Colonic mucosa (tissue), 4 donors: ENCODE data around the gene SEMA5B. TPM values are rescaled to one million over a fixed set of nuclear protein-coding genes. Genes with fewer than 3 reads are reported as not detected.

Experiments
- DNase-seq: peaks from one replicate; pipeline ENCODE4 v3.0.0-alpha.2; 2020
- H3K27ac ChIP-seq: fragments of 200-600 bp; one replicate; pipeline ENCODE4 v1.8.0; 2021
- H3K27me3 ChIP-seq: fragments of 200-600 bp; one replicate; pipeline ENCODE4 v1.8.0; 2021
- H3K36me3 ChIP-seq: fragments of 200-600 bp; one replicate; pipeline ENCODE4 v1.8.0; 2021
- H3K4me1 ChIP-seq: fragments of 200-600 bp; one replicate; pipeline ENCODE4 v1.8.0; 2021; ENCODE audit warnings: mild to moderate bottlenecking
- H3K4me3 ChIP-seq: fragments of 200-600 bp; one replicate; pipeline ENCODE4 v1.8.0; 2021
- H3K9ac ChIP-seq, 2 donors: one replicate each; pipeline ENCODE4 v1.7.0; 2013; ENCODE audit warnings: control low read depth in 2 of 2, low read depth in 2 of 2, low read length in 2 of 2
- H3K9me3 ChIP-seq: fragments of 200-600 bp; one replicate; pipeline ENCODE4 v1.8.0; 2021
- intact Hi-C: fragments of 100-400 bp; cut with DNase I; formaldehyde crosslinking; loops from one replicate; pipeline ENCODE4 v1.14.1; 2022
- total RNA-seq, 2 donors: library from RNA; stranded (reverse); fragmentation: NEBNext Ultra II Directional in 1 of 2; extraction: Animal tissue kit (Norgen Biotek cat#: 25700) in 1 of 2; gene quantifications; one replicate each; pipeline ENCODE4 v1.2.1, GENCODE V29; 2021
- TF ChIP-seq, protein P1 (sequence below): fragments of 200-600 bp; IDR thresholded peaks from one replicate; pipeline ENCODE4 v1.8.0; 2022; ENCODE audit warnings: antibody characterized with exemption, mild to moderate bottlenecking
- donor health status: healthy.
- donor health status: DM: no; HTN: no; CAD: no.
- donor health status: DM: no; HTN: no; CAD: no.

Gene SEMA5B
- total RNA-seq, 2 donors from 2014 or later, result 0.40 to 1.3 TPM

DNA sequence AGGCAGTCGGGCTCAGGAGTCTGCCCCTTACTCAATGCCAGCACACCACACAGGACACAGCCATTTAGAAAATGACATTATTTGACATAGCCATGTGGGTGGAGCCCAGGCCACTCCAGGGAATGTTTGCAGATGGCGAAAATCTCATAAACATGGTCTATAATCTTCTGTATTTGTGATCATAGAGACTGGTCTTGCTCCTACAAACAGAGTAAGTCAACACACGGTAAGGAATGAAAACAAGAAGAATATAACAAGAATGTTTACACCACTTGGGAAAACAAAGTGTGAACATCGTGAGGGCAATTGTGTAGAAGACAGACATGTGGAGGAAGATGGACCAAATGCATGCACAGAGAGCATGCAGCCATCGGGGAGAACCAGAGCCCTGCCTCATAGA lies 68.2 kb downstream of the SEMA5B start:
- H3K4me1 ChIP-seq, result no peaks in the 10 kb centered on the region
- intact Hi-C loops, result no loop called here
- H3K9ac ChIP-seq, result no peak overlapping the region
- TF ChIP-seq, protein P1, sequence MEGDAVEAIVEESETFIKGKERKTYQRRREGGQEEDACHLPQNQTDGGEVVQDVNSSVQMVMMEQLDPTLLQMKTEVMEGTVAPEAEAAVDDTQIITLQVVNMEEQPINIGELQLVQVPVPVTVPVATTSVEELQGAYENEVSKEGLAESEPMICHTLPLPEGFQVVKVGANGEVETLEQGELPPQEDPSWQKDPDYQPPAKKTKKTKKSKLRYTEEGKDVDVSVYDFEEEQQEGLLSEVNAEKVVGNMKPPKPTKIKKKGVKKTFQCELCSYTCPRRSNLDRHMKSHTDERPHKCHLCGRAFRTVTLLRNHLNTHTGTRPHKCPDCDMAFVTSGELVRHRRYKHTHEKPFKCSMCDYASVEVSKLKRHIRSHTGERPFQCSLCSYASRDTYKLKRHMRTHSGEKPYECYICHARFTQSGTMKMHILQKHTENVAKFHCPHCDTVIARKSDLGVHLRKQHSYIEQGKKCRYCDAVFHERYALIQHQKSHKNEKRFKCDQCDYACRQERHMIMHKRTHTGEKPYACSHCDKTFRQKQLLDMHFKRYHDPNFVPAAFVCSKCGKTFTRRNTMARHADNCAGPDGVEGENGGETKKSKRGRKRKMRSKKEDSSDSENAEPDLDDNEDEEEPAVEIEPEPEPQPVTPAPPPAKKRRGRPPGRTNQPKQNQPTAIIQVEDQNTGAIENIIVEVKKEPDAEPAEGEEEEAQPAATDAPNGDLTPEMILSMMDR, result no peak
- no peak overlapping the region for H3K4me3 ChIP-seq
- no peak for DNase-seq
- H3K9me3 ChIP-seq, result no peaks in the 10 kb centered on the region
- H3K36me3 ChIP-seq, result no peaks in the 10 kb centered on the region
- H3K27me3 ChIP-seq, result no peaks in the 10 kb centered on the region
- H3K27ac ChIP-seq, result no peak overlapping the region

DNA sequence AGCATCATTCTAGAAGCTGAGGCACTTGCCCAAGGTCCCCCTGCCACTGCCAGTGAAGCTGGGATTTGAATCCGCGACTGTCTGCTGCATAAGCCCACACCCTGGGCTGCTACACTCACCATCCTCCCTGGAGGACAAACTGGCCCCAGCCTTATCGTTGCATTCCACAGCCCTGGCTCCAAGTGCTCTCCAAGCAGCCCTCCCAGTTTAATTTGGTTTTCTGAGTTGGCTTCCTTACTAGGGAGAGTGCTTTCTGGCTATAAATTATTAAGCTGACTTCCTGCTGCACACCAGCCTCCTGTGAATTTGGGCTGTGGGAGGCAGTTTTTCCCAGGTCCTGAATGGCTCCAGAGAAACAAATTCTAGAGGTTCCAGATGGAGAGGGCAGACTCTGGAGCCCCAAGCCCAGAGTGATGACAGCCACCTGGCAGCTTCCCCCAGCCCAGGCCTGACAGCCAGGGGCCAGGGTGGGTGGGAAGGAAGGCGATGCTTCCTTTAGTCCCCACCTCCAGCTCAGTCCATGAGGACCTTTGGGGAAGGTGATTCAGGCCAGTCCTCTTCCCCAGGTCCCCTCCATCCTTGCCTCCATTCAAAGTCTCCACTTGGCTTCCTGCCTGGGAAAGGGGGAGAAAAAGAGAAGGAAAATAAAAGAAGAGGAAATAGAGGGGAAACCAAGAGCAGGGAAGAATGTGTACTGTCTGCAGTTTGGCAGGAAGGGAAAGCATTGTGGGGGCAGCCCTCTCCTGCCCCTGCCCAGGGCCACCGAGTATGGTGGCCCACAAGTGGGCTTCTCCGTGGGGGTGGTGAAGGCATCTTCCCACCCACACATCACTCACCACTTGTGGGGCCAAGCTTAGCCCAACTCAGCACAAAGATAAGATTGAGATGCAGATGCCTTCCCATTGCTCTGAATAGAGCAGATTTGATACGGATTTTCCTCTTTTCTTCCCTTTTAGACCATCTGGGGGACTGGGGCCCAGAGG lies 69.6 kb downstream of the SEMA5B start:
- no peak overlapping the region for H3K9ac ChIP-seq
- H3K36me3 ChIP-seq, result no peaks in the 10 kb centered on the region
- intact Hi-C loops, result no loop called here
- H3K9me3 ChIP-seq, result no peaks in the 10 kb centered on the region
- H3K4me1 ChIP-seq, result no peaks in the 10 kb centered on the region
- no peak overlapping the region for H3K4me3 ChIP-seq
- DNase-seq, result no peak
- no peaks in the 10 kb centered on the region for H3K27me3 ChIP-seq
- no peak overlapping the region for H3K27ac ChIP-seq
- TF ChIP-seq, protein P1, result no peak

DNA sequence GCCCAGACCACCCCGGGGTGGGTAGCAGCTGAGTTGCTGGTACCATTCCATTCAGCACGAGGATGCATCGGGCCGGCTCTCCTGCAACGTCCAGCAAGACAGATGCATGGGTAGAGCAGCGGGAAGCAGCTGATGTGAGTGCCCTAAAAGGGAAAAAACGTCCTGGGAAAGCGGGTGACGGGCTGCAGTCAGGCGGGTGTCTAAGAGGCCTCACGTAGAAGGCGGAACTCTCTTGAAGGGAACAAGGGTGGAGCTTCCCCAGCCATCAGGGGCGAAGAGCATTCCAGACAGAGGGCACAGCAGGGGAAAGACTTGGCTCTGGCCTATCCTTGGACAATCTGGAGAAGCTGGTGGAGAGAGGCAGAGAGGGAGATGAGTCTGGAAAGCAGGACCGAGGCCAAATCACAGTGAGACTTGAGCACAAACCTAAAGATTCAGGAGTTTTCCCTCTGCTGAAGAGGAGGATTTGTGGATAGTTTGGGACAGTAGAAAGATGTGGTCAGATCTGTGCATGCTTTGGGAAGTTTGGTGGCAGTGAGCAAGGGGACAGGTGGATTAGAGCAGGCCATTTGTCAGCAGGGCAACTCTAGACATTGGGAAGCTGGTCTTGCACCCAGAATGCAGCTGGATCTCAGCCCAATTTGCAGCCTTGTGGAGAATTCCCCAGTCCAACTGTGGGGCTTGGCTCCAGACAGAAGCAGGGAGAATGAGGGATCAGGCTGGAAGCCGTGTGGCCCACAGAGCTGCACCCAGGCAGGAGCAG lies 70.7 kb downstream of the SEMA5B start:
- H3K4me1 ChIP-seq, result no peaks in the 10 kb centered on the region
- H3K9ac ChIP-seq, result no peak overlapping the region
- H3K4me3 ChIP-seq, result no peak overlapping the region
- H3K36me3 ChIP-seq, result no peaks in the 10 kb centered on the region
- no peak for DNase-seq
- H3K27me3 ChIP-seq, result no peaks in the 10 kb centered on the region
- TF ChIP-seq, protein P1, result no peak
- intact Hi-C loops, result no loop called here
- no peak overlapping the region for H3K27ac ChIP-seq
- H3K9me3 ChIP-seq, result no peaks in the 10 kb centered on the region

DNA sequence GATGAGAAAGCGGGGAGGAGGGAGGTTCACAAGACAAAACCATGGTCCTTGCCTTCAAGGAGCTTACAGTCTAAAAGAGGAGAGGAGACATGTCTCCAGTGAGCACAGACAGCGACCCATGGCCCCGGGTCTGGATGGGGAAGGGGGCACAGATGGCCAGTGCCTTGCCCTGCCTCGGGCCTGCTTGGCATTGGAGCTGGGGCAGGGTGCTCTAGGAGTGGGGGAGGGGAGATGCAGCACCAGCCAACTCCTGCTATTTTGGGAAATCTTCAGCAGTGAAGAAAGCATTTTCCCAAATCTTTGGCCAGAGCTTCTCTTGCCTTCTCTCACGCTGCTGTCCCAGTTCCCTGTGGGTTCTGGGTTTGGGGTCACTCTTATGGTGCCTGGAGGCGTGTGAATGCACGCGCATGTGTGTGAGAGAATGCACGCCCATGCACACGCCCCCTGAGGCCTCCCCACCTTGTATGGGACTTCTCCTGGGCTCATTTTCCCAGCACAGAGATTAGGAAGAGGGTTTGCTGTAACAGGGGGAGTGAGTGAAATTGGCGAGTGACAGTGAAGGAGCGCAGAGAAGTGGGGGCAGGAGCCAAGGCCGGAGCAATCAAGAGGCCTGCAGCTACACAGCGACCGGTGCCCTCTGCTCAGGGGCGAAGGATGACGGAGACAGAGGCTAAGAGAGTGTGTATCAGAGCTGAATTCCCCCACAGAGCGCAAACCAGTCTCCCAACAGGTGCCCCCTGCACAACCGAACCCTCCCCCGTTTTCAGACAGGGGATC lies 71.5 kb downstream of the SEMA5B start:
- H3K9ac ChIP-seq, result no peak overlapping the region
- intact Hi-C loops, result no loop called here
- TF ChIP-seq, protein P1, result no peak
- no peak overlapping the region for H3K4me3 ChIP-seq
- no peaks in the 10 kb centered on the region for H3K9me3 ChIP-seq
- H3K27ac ChIP-seq, result no peak overlapping the region
- no peak for DNase-seq
- H3K36me3 ChIP-seq, result no peaks in the 10 kb centered on the region
- H3K4me1 ChIP-seq, result no peaks in the 10 kb centered on the region
- H3K27me3 ChIP-seq, result no peaks in the 10 kb centered on the region

DNA sequence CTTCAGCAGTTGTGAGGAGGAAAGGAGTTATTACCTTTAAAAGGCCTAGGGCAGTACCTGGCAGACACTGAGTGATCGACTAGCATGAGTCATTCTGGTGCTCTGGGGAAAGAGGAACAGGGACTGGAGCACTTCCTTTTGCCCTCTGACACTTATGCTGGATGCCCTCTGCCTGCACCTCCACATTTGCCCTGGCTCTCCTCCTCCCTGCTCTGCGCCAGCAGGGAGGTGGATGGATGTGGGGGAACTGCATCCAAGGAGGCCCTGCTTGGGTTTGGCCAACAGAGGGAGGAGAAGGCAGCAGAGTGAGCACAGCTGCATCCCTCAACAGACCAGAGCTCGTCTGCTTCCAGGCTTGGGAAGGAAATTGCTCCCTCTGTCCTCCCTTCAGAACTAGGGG lies 75.0 kb downstream of the SEMA5B start:
- TF ChIP-seq, protein P1, result no peak
- Histone ChIP-seq H3K9me3 (no peaks in the 10 kb centered on the region), H3K4me1 (no peaks in the 10 kb centered on the region), H3K36me3 (no peaks in the 10 kb centered on the region), H3K9ac (no peak overlapping the region), H3K27me3 (no peaks in the 10 kb centered on the region), H3K27ac (no peak overlapping the region), H3K4me3 (no peak overlapping the region)
- intact Hi-C loops, result no loop called here
- DNase-seq, result no peak
